IMR-90 (cell line): ENCODE data around the gene TAF4B. TPM values are rescaled to one million over a fixed set of nuclear protein-coding genes. Genes with fewer than 3 reads are reported as not detected.

ENCODE experiments used
- ATAC-seq: fragments of 200-7000 bp; cut with Tn5 transposase; 2 replicates; pipeline ENCODE4 v1.9.1; 2020; ENCODE audit warnings: low read depth, mild to moderate bottlenecking, moderate library complexity
- BruUV-seq: library from RNA; stranded (reverse); fragments of 400-500 nt; replicated peaks from 2 replicates; lab custom pipeline; 2021; lab: Mats Ljungman, UMichigan
- CTCF ChIA-PET: fragments of 300-600 bp; formaldehyde crosslinking; extraction: SDS; loops from one replicate; lab custom pipeline; 2021; ENCODE audit warnings: antibody characterized with exemption; lab: Yijun Ruan, JAX
- POLR2A ChIA-PET: fragments of 300-600 bp; sonication (Branson Sonifier 250); formaldehyde crosslinking; loops from one replicate; lab custom pipeline; 2022; ENCODE audit warnings: antibody characterized with exemption; ENCODE audit not compliant: unreplicated experiment; lab: Charles Lee
- DNase-seq: peaks from one replicate; pipeline ENCODE4 v3.0.0; 2013
- H2AFZ ChIP-seq: replicated peaks from 2 replicates; pipeline ENCODE3; 2013; ENCODE audit warnings: low read length, mild to moderate bottlenecking; ENCODE audit not compliant: poor library complexity
- H2AK5ac ChIP-seq: 2 replicates; pipeline ENCODE4 v1.6.1; 2013; ENCODE audit warnings: low read depth, low read length, inconsistent platforms
- H2AK9ac ChIP-seq: replicated peaks from 2 replicates; pipeline ENCODE3; 2013; ENCODE audit warnings: mild to moderate bottlenecking, low read depth, low read length, moderate library complexity; ENCODE audit not compliant: poor library complexity
- H2BK120ac ChIP-seq: 2 replicates; pipeline ENCODE4 v1.6.1; 2013; ENCODE audit warnings: low read depth, low read length, inconsistent platforms
- H2BK15ac ChIP-seq: 3 replicates; pipeline ENCODE4 v1.6.1; 2013; ENCODE audit warnings: low read depth, low read length, inconsistent platforms
- H2BK20ac ChIP-seq: 2 replicates; pipeline ENCODE4 v1.6.1; 2013; ENCODE audit warnings: low read depth, mild to moderate bottlenecking, inconsistent platforms, low read length, moderate library complexity
- H2BK5ac ChIP-seq: 2 replicates; pipeline ENCODE4 v1.6.1; 2013; ENCODE audit warnings: mild to moderate bottlenecking, low read depth, low read length, inconsistent platforms; ENCODE audit not compliant: poor library complexity, severe bottlenecking
- H3K14ac ChIP-seq: replicated peaks from 2 replicates; pipeline ENCODE4 v1.6.1; 2013; ENCODE audit warnings: low read depth, low read length, inconsistent platforms
- H3K18ac ChIP-seq: 2 replicates; pipeline ENCODE4 v1.6.1; 2013; ENCODE audit warnings: low read depth, low read length, control low read depth
- H3K23ac ChIP-seq: 2 replicates; pipeline ENCODE4 v1.6.1; 2013; ENCODE audit warnings: low read depth, low read length, inconsistent platforms
- H3K27ac ChIP-seq: 2 replicates; pipeline ENCODE4 v1.5.1; 2013; ENCODE audit warnings: mild to moderate bottlenecking, control low read depth, low read length; ENCODE audit not compliant: insufficient read depth
- H3K27me3 ChIP-seq: 2 replicates; pipeline ENCODE4 v1.6.1; 2013; ENCODE audit warnings: low read length; ENCODE audit not compliant: control insufficient read depth, insufficient read depth
- H3K36me3 ChIP-seq: 2 replicates; pipeline ENCODE4 v1.6.1; 2013; ENCODE audit warnings: low read length, mixed read lengths; ENCODE audit not compliant: control insufficient read depth, insufficient read depth
- H3K4ac ChIP-seq: 2 replicates; pipeline ENCODE4 v1.6.1; 2013; ENCODE audit warnings: low read depth, low read length, inconsistent platforms
- H3K4me1 ChIP-seq: 2 replicates; pipeline ENCODE4 v1.6.1; 2013; ENCODE audit warnings: low read length, mixed read lengths; ENCODE audit not compliant: control insufficient read depth, insufficient read depth
- H3K4me2 ChIP-seq: 2 replicates; pipeline ENCODE4 v1.6.1; 2013; ENCODE audit warnings: low read depth, mild to moderate bottlenecking, control low read depth, low read length, moderate library complexity
- H3K4me3 ChIP-seq: 2 replicates; pipeline ENCODE4 v1.5.1; 2013; ENCODE audit warnings: low read depth, mild to moderate bottlenecking, control low read depth, low read length, moderate library complexity; ENCODE audit not compliant: insufficient read depth
- H3K56ac ChIP-seq: 2 replicates; pipeline ENCODE4 v1.6.1; 2013; ENCODE audit warnings: low read length, inconsistent platforms; ENCODE audit not compliant: insufficient read depth; ENCODE audit errors: extremely low read depth
- H3K79me1 ChIP-seq, 2 experiments: 2 replicates each; pipeline ENCODE4 v1.6.1; 2013; ENCODE audit warnings: low read length in 2 of 2, inconsistent platforms in 1 of 2, low read depth in 1 of 2
- H3K9ac ChIP-seq: 2 replicates; pipeline ENCODE4 v1.6.1; 2013; ENCODE audit warnings: low read depth, low read length, control low read depth
- H3K9me1 ChIP-seq: 2 replicates; pipeline ENCODE4 v1.6.1; 2013; ENCODE audit warnings: low read length, inconsistent platforms; ENCODE audit not compliant: insufficient read depth
- H3K9me3 ChIP-seq: 2 replicates; pipeline ENCODE4 v1.6.1; 2013; ENCODE audit warnings: low read length; ENCODE audit not compliant: control insufficient read depth, insufficient read depth
- H4K20me1 ChIP-seq: 2 replicates; pipeline ENCODE4 v1.6.1; 2013; ENCODE audit warnings: low read length, inconsistent platforms; ENCODE audit not compliant: insufficient read depth
- H4K5ac ChIP-seq: 2 replicates; pipeline ENCODE4 v1.6.1; 2013; ENCODE audit warnings: mild to moderate bottlenecking, low read depth, low read length, control low read depth
- H4K8ac ChIP-seq, 2 experiments: 2 replicates each; pipeline ENCODE4 v1.6.1; 2013; ENCODE audit warnings: low read depth in 2 of 2, low read length in 2 of 2, control low read depth in 1 of 2, inconsistent platforms in 1 of 2
- H4K91ac ChIP-seq: 2 replicates; pipeline ENCODE4 v1.6.1; 2013; ENCODE audit warnings: low read depth, low read length, inconsistent platforms; ENCODE audit not compliant: insufficient read depth
- BHLHE40 ChIP-seq: fragments of 150-350 bp; IDR thresholded peaks from 2 replicates; pipeline ENCODE4 v1.6.1; 2016; ENCODE audit warnings: mild to moderate bottlenecking, low read depth, low read length
- MAFK ChIP-seq: IDR thresholded peaks from 2 replicates; pipeline ENCODE4 v1.6.1; 2012; ENCODE audit warnings: low read depth, low read length, improper control_type of control experiment
- MAZ ChIP-seq: IDR thresholded peaks from 2 replicates; pipeline ENCODE4 v1.6.1; 2012; ENCODE audit warnings: low read depth, mild to moderate bottlenecking, low read length, improper control_type of control experiment, moderate library complexity, borderline replicate concordance
- MXI1 ChIP-seq: IDR thresholded peaks from 2 replicates; pipeline ENCODE4 v1.6.1; 2012; ENCODE audit warnings: low read depth, mild to moderate bottlenecking, low read length, moderate library complexity, borderline replicate concordance
- NFE2L2 ChIP-seq: fragments of 150-350 bp; IDR thresholded peaks from 2 replicates; pipeline ENCODE4 v1.6.1; 2016; ENCODE audit warnings: low read depth, mild to moderate bottlenecking, low read length
- POLR2A ChIP-seq: IDR thresholded peaks from 2 replicates; pipeline ENCODE4 v1.6.1; 2012; ENCODE audit warnings: mild to moderate bottlenecking, low read depth, low read length
- RCOR1 ChIP-seq: IDR thresholded peaks from 2 replicates; pipeline ENCODE4 v1.6.1; 2012; ENCODE audit warnings: mild to moderate bottlenecking, low read length, improper control_type of control experiment; ENCODE audit not compliant: insufficient replicate concordance
- RFX5 ChIP-seq: IDR thresholded peaks from 2 replicates; pipeline ENCODE4 v1.8.0; 2012; ENCODE audit warnings: low read depth, mild to moderate bottlenecking, low read length, moderate library complexity
- SMC3 ChIP-seq: fragments of 150-350 bp; IDR thresholded peaks from 2 replicates; pipeline ENCODE4 v1.6.1; 2016; ENCODE audit warnings: low read depth, mild to moderate bottlenecking, antibody characterized with exemption, low read length, moderate library complexity
- WGBS, 2 experiments: methylation state at CpG; one replicate each; pipeline versions ENCODE4 v1.1.5 to v1.1.7; 2013; ENCODE audit warnings: missing lambda C conversion rate in 2 of 2; ENCODE audit not compliant: insufficient read length in 1 of 2; ENCODE audit errors: extremely low coverage in 2 of 2; 5-methylcytosine and 5-hydroxymethylcytosine counted together
- dilution Hi-C: fragments of 300-500 bp; cut with HindIII; formaldehyde crosslinking; loops from one replicate; pipeline ENCODE4 v1.14.3; 2018; ENCODE audit warnings: low sequenced_read_pairs; ENCODE audit not compliant: unreplicated experiment
- in situ Hi-C: fragments of 300-500 bp; cut with MboI; formaldehyde crosslinking; loops from 3 replicates; pipeline ENCODE4 v1.14.3; 2019; ENCODE audit warnings: low sequenced_read_pairs, inconsistent platforms, mixed read lengths
- intact Hi-C: fragments of 100-400 bp; cut with micrococcal nuclease; formaldehyde crosslinking; loops from 2 replicates; pipeline ENCODE4 v1.10.0; 2022
- polyA plus RNA-seq, 3 experiments: library from polyadenylated mRNA; depleted of rRNA; stranded (reverse); fragments of >200 nt; gene quantifications; 2 replicates each; pipeline ENCODE4 v1.2.3, GENCODE V29; 2012; ENCODE audit warnings: low replicate concordance in 1 of 3
- total RNA-seq: library from RNA; depleted of rRNA; stranded (reverse); fragments of >200 nt; gene quantifications from 2 replicates; pipeline ENCODE4 v1.2.3, GENCODE V29; 2012
- TF ChIP-seq, protein P1 (sequence below): fragments of 150-350 bp; IDR thresholded peaks from 2 replicates; pipeline ENCODE4 v1.6.1; 2016; ENCODE audit warnings: low read depth, mild to moderate bottlenecking, low read length, moderate library complexity, borderline replicate concordance

Gene TAF4B
- total and polyA plus RNA-seq, 2 of the 4 experiments (the other 2 are of a cell fraction), result 0.38 to 1.1 TPM

DNA sequence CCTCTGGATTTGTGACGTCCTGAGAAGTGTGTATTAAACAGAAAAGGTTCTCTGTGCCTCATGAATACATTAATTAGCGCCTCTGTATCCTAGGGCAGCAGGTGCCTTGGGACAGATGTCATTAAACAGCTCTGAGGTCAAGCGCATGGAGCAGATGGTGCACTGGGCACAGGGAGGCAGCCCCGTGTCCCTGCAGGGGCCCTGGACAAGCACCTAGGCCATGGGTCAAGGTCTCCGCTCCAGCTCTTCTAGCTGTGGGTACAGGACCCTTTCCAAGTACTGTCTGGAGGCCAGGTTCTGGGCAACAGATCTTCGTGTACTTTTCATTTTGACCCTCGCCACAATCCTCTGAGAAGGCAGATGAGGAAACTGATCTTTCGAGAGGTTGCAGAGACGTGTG, 195.7 kb downstream of the TAF4B start:
- no peak overlapping the region for H4K5ac ChIP-seq
- no peak overlapping the region for H3K4me2 ChIP-seq
- H3K18ac ChIP-seq, result no peak overlapping the region
- H3K79me1 ChIP-seq, result no peaks in the 10 kb centered on the region
- no peaks in the 10 kb centered on the region for H3K36me3 ChIP-seq
- H2BK15ac ChIP-seq, result no peak overlapping the region
- CTCF ChIA-PET, result interaction anchor here (1.3 kb wide), 1 partner anchor 46 kb away, joined by 4 read pairs; no protein-coding TSS in a partner anchor
- H2BK120ac ChIP-seq, result no peak overlapping the region
- ATAC-seq (no peak), DNase-seq (no peak)
- H2AK9ac ChIP-seq, result no peak overlapping the region
- dilution Hi-C loops, result no loop called here
- WGBS, 2 experiments, result 79% methylated on average over 8 of the region's 9 CpGs; no CpG with 5 or more reads in 1 of the 2 experiments
- H3K27me3 ChIP-seq, result peaks cover 11% of the 10 kb centered on the region
- H2AFZ ChIP-seq, result no peak overlapping the region
- no peaks in the 10 kb centered on the region for H4K20me1 ChIP-seq
- no peak overlapping the region for H3K14ac ChIP-seq
- H3K27ac ChIP-seq, result no peak overlapping the region
- H3K4me1 ChIP-seq, result no peaks in the 10 kb centered on the region
- H3K9me3 ChIP-seq, result no peaks in the 10 kb centered on the region
- H2BK5ac ChIP-seq, result no peak overlapping the region
- intact Hi-C loops, result no loop called here
- no peak overlapping the region for H3K4ac ChIP-seq
- no peaks in the 10 kb centered on the region for H3K9me1 ChIP-seq
- no peak overlapping the region for H3K23ac ChIP-seq
- H3K4me3 ChIP-seq, result no peak overlapping the region
- H3K9ac ChIP-seq, result no peak overlapping the region
- POLR2A ChIA-PET, result no interaction called here
- no peak overlapping the region for H2AK5ac ChIP-seq
- H4K8ac ChIP-seq, result no peak overlapping the region
- in situ Hi-C loops, result no loop called here
- no peak overlapping the region for H2BK20ac ChIP-seq
- TF ChIP-seq POLR2A, result no peak
- no peak for TF ChIP-seq MXI1
- TF ChIP-seq MAZ, result no peak
- TF ChIP-seq BHLHE40, result no peak
- no peak for TF ChIP-seq NFE2L2
- TF ChIP-seq SMC3, result no peak
- no peak for TF ChIP-seq RFX5
- TF ChIP-seq, protein P1, sequence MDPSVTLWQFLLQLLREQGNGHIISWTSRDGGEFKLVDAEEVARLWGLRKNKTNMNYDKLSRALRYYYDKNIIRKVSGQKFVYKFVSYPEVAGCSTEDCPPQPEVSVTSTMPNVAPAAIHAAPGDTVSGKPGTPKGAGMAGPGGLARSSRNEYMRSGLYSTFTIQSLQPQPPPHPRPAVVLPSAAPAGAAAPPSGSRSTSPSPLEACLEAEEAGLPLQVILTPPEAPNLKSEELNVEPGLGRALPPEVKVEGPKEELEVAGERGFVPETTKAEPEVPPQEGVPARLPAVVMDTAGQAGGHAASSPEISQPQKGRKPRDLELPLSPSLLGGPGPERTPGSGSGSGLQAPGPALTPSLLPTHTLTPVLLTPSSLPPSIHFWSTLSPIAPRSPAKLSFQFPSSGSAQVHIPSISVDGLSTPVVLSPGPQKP, result no peak
- no peak for TF ChIP-seq RCOR1
- TF ChIP-seq MAFK, result no peak
- no TSS peak for BruUV-seq
- no peak overlapping the region for H4K91ac ChIP-seq
- H3K56ac ChIP-seq, result no peak overlapping the region
